ENCODE measurements around the gene RASGRF1.

The RASGRF1 gene

DNA sequence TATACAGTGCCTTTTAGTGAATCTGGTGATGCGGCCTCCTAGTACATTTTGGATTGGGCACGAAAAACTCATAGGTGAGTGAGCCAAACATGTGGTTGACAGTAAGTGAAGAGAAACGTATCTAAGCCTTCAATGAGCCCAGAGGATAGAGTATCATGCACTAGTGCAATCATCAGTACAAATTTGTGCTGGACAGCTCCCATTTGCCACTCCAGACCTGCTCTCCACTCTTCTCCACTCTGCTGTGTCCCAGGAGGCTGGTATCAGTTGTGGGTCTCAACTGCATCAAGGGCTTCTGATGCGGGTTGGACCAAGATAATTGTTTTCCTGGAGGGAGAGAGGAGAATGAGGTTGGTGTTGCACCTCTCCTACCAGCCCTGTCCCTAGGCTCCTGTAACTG lies 9.1 kb upstream of the RASGRF1 start:
- DNase-seq = no peak

DNA sequence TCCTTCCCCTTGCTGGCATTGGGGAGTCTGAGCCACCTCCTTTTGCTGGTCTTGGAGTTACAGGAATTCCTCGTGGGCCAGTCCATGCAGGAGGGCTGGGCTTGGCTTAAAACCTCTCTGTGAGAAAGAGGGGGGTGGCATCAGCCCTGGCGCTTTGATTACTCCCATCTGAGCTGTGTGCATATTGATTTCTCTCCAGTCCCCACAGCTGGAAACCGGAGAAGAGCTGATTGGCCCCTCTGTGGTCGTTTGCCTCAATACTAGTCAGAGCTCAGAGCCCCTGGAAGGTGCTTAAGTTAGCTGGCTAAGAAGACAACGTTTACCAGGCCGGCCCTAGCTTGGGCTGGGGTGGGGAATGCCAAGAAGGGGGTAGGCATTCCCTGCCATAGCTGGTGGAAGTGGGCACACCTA lies 4.0 kb upstream of the RASGRF1 start:
- no peak for DNase-seq

DNA sequence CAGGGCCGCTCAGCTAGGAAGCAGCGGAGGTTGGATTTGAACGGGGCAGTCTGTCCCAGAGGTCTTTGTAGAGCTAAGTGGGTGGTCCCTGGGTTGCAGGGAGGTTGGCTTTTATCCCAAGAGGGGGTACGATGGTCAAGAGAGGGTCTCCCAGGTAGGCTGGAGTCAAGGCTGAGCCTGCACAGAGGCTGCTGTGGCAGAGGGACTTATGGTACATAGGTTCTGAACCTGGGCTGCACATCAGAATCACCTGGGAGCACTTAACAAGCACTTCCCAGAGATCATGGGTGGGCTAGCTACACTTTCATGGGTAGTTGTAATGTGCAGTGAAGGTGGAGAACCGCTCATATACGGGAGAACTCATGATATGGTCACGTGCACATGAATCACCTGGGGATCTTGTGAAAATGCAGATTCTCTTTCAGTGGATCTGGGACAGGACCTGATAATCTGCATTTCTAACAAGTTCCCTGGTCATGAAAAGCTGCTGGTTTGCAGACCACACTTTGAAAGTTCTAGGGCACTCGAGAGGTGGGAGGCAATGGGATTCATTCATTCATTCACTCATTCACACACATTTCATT lies 2.9 kb upstream of the RASGRF1 start:
- DNase-seq = no peak

DNA sequence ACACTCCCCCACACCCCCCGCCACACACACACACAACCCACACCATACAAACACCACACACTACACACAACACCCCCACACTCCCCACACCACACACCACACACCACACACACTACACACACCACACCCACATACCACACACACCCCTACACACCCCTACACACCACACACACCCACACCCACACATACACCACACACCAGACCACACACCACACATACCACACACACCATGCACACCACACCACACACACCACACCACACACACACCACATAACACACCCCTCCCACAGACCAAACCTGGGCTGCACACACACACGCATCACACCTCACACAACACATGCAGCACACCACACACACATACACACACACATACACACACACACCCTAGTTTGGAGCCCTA lies 1.8 kb upstream of the RASGRF1 start:
- no peak for DNase-seq

DNA sequence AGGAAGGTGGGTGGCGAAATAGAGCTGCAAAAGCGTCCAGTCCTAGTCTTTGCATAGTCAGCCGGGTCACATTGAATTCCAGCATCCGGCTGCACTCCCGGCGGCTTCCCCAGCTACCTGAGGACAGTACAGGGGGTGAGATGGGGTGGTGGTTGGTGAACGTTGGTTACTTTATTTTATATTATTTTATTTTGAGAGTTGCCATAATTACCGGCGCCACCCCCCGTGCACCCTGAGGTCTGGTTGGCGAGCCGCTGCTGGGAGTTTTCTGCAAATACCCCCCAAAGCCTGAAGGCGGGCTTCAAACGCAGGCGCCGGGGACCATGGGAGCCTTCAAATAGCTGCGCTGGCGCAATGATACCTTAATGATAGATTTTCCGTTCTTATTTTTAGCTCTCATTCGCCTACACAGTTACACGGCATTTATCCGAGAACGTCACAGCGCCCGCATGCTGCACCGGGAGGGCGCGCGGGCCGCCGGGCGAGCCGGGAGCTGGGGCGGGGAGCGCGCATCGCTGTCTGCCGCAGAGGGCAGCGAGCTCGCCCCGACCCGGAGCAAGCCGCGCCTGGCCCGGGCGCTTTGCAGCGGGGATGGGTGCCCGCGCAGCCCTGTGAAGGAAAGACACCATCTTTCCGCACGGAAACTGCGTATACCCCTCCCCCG lies 756 bp upstream of the RASGRF1 start:
- DNase-seq = peak in 1 of 2 experiments; percentile 45

- no peak for DNase-seq
These were observed 592 bp downstream of the RASGRF1 start for GRCh38 chr15:79089890-79090486.

DNA sequence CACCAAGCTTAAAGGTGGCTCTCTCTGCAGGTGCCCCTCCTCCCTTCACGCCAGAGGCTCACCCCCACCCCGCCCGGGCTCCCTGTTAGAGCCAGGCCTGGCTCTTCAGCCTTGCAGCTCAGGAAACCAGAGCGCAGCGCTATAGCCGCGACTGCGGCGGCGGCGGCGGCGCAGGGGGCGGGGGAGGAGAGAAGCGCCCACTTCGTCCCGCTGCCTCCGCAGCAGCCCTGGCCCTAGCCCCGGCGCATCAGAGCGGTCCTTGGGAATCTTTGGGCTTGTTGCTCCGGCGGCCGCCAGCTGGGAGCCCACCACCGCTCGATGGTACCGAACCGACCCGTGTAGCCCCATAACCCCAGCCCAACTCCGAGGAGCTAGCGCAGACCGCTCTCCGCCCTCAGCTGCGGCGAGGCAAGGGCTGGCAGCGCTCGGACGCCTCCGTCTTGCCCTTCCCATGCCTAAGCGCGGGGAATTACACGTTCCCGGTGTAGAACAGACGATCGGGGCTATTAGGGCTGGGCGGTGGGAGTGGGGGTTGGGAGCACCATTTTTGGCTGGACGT lies 1.2 kb downstream of the RASGRF1 start:
- no peak for DNase-seq

GRCh38 chr15:79088426-79089205 lies 2.0 kb downstream of the RASGRF1 start:
- DNase-seq = no peak

- no peak for DNase-seq
These were observed 3.8 kb downstream of the RASGRF1 start for GRCh38 chr15:79086814-79087213.

DNA sequence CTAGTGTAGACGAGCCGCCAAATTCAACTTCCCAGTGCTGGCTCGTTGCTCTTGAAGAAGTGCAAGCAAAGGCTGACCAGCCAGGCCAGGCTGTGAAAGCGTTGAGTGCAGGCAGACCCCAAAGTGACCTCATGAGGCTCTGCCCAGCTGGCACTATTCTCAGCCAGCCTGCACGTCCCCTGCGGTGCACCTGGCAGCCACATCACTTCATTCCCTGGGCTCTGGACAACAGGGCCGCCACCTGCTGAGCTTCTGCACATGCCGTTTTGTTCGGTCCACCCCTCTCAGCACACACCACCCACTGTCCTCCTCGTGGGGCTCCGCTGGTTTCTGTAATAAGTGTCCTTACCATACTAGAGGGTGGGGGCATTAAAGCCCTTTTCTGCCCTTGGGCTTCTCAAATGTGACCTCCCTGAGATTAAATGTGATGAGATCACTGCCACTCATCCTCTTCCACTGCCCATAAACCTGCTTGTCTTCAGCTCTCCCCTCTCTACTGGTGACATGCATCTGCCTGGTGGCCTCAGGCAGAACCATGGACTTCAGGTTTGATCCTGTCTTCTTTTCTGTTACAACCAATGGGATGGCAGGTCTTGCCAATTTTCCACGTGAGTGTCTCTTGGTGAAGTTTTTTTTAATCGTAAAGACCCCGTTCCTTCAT lies 6.1 kb downstream of the RASGRF1 start:
- no peak for DNase-seq

DNA sequence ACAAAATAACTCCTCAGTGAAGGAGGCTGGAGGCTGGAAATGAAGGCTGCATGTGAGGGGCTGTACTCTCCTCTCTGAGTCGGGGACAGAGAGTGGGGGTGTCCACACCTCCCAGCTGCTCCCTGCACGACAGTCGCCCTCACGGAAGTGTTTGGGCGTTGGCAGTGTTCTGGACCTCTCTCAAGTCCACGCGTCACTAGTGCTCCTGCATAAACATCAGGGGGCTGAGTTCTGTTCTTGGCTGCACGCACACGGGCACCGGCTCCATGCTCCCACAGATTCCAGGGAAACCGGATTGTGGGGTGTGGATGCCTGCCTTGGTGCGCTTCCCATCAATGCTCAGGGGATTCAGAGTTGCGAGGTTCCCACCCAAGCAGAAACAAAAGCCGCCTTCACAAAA lies 7.4 kb downstream of the RASGRF1 start:
- no peak for DNase-seq

GRCh38 chr15:79082363-79083070 lies 8.1 kb downstream of the RASGRF1 start:
- no peak for DNase-seq

DNA sequence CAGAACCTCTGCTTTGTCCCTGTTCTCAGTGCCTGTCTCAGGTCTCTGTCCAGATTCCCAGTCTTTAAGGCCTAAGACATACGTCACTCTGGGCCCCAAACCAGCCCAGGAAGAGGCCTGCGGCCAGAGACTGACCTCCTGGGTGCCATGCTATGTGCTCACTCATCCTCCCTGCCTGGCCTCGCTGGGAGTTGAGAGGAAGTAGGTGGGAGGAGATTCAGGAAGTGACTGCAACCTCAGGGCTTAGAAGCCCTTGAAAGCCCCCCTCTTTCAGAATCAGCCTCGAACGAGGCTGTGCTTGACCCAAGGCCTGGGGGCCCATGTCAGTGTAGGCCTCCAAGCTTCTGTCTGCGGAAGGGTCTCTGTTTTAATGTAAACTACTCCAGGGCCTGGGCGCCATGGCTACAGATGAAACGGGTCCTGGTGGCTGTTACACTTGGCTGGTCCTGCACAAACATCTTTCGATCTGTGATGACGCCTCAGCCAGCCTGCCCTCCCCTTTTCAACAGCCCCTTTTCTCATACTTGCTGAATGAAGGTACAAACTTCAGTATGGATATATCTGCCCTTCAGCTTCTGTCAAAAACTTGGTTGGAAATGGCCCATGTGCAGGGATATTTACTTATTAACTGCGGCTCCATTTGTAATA lies 11.7 kb downstream of the RASGRF1 start:
- DNase-seq = no peak

DNA sequence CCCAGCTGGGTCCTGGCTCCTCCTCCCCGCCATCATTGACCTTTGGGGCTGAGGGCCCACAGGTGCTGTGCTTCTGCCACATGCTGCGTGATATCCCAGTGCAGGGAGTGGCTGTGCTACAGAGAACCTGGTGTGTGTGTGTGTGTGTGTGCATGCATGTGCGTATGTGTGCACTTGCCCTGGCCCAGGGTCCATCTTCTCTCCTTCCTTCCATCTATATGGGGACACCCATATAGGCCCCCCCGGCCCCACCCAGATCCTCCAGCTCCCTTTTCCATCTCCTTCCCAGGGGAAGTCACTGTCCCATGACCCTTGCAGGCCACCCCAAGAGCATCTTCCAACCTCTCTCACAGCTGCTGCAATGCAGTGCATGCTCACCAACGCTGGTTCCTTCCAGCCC lies 12.6 kb downstream of the RASGRF1 start:
- no peak for DNase-seq

- no peak for DNase-seq
These were observed 13.9 kb downstream of the RASGRF1 start for GRCh38 chr15:79076661-79077060.

GRCh38 chr15:79075256-79075655 lies 15.3 kb downstream of the RASGRF1 start:
- no peak for DNase-seq

DNA sequence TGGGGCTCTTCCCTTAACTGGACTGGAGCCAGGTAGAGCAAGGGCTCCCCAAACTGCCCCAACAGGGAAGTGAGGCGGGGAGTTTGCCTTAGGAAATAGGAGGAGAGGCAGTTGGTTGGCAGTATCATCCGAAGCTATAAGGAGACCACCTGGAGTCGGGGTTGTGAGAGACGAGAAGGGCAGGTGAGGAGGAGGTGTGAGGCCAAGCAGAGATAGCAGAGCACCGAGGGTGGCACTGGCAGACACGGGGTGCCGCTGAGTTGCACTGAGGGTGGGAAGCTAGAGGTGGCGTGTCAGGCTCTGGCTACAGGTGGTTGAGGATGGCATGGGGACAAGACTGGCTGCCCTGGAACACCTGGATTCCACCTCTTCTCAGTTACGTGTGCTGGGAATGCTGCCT lies 17.2 kb downstream of the RASGRF1 start:
- DNase-seq = no peak

DNA sequence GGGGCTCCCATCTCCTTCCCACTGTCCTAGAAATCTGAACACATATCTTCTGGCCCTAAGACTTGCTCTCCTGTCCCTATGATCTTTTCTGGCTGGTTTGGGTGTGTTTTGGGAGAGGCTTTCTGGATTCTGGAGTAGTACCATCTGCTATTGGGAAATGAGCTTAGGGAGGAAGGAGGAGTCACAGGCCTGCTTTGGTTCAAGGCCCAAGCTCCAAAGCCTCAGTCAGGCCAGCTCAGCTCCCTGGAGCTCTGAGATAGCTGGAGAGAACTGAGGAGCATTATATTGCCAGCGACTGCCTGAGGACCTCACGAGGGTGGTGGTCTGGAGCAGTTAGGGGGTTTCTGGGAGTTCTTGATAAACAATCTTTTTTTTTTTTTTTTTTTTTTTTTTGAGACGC lies 18.7 kb downstream of the RASGRF1 start:
- peak; percentile 45 to 71 for DNase-seq

GRCh38 chr15:79068790-79069189 lies 21.8 kb downstream of the RASGRF1 start:
- DNase-seq = no peak

GRCh38 chr15:79067969-79068368 lies 22.6 kb downstream of the RASGRF1 start:
- DNase-seq = no peak

DNA sequence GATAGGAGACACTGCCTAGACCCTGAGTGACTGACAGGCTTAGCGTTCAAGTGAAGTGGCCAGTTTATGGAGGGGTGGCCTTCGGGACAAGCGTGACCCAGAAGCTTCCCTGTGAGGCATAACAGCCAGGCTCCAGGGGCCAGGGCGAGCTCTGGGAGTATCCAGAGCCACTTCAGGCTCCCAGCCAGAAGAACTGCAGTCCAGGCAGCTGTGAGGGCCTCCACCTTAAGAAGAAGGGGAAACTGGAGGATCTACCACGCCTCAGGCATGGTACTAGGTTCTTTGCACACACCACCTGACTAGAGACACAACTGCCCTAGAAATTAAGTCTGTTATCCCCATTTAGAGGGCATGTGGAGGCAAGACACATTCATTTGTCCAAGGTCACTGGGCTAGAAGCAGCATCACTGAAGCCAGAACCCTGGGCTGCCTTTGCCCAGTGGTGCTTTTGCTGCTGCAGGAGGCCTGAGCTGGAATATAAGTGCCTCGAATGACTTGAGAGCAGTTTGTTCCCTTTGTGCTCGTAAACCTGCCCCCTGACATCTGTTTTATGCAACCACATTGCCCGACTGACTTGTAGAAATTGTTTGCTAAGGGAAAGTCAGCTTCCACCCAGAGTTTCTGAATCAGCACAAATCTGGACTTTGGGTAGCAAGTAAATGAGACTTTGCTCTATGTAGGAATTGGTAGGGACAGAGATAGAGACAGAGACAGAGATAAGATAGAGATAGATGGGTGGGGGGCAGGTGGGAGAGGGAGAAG lies 23.3 kb downstream of the RASGRF1 start:
- no peak for DNase-seq
